WERI-Rb-1 (cell line): Measurements from ENCODE around the gene TFE3.

ENCODE experiments used
- DNase-seq: peaks from one replicate; pipeline ENCODE4 v3.0.0-alpha.2; 2020
- H3K27ac ChIP-seq: fragments of 250-450 bp; sonication (Bioruptor Pico); 2 replicates; pipeline ENCODE4 v1.5.1; 2020; ENCODE audit warnings: mild to moderate bottlenecking, moderate library complexity
- H3K27me3 ChIP-seq: fragments of 250-450 bp; sonication (Bioruptor Pico); 2 replicates; pipeline ENCODE4 v1.5.1; 2021; ENCODE audit warnings: mild to moderate bottlenecking, low read depth, moderate library complexity; ENCODE audit not compliant: insufficient read depth, severe bottlenecking
- H3K36me3 ChIP-seq: fragments of 250-450 bp; sonication (Bioruptor Pico); 2 replicates; pipeline ENCODE4 v1.5.1; 2020; ENCODE audit warnings: mild to moderate bottlenecking, moderate library complexity
- H3K4me3 ChIP-seq: 2 replicates; pipeline ENCODE4 v1.5.1; 2011; ENCODE audit warnings: low read depth, mild to moderate bottlenecking, control low read depth, low read length
- H3K9me3 ChIP-seq: fragments of 250-450 bp; sonication (Bioruptor Pico); 2 replicates; pipeline ENCODE4 v1.5.1; 2021; ENCODE audit warnings: mild to moderate bottlenecking, moderate library complexity; ENCODE audit not compliant: severe bottlenecking
- TF ChIP-seq, protein P1 (sequence below): IDR thresholded peaks from 2 replicates; pipeline ENCODE4 v1.5.1; 2011; ENCODE audit warnings: low read depth, mild to moderate bottlenecking, control low read depth, inconsistent platforms, low read length

The TFE3 gene

DNA sequence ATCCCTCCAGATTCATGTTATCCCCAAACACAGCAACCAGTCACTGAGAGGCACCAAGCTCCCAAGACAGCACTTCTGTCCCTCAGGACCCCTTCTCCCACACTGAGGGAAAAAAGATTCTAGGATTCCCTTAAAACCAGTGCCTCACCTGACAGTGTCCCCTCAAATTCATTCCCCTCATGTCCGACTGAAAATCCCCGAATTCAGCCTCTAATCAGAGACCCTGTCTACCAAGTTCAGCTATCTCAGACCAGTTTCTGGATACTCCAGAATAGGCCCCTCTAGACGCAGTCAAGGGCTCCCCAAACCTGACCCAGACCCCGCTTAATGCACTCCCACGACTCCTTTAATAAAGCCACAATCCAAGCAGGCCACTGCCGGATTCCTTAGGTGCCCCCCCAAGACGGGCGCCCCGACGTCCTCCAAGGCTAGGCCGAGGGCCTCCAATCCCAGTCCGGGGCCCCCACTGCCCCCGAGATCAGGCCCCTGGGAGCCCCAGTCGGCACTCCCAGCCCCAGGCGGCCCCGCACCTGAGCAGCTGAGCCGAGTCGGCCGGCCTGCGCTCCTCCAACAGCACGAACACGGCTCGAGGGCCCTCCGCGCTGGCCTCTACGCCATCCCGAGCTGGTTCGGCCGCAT lies 457 bp downstream of the TFE3 start:
- H3K9me3 ChIP-seq: no peaks in the 10 kb centered on the region
- H3K27ac ChIP-seq: peak overlapping the region; percentile 78
- TF ChIP-seq, protein P1, sequence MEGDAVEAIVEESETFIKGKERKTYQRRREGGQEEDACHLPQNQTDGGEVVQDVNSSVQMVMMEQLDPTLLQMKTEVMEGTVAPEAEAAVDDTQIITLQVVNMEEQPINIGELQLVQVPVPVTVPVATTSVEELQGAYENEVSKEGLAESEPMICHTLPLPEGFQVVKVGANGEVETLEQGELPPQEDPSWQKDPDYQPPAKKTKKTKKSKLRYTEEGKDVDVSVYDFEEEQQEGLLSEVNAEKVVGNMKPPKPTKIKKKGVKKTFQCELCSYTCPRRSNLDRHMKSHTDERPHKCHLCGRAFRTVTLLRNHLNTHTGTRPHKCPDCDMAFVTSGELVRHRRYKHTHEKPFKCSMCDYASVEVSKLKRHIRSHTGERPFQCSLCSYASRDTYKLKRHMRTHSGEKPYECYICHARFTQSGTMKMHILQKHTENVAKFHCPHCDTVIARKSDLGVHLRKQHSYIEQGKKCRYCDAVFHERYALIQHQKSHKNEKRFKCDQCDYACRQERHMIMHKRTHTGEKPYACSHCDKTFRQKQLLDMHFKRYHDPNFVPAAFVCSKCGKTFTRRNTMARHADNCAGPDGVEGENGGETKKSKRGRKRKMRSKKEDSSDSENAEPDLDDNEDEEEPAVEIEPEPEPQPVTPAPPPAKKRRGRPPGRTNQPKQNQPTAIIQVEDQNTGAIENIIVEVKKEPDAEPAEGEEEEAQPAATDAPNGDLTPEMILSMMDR: no peak

DNA sequence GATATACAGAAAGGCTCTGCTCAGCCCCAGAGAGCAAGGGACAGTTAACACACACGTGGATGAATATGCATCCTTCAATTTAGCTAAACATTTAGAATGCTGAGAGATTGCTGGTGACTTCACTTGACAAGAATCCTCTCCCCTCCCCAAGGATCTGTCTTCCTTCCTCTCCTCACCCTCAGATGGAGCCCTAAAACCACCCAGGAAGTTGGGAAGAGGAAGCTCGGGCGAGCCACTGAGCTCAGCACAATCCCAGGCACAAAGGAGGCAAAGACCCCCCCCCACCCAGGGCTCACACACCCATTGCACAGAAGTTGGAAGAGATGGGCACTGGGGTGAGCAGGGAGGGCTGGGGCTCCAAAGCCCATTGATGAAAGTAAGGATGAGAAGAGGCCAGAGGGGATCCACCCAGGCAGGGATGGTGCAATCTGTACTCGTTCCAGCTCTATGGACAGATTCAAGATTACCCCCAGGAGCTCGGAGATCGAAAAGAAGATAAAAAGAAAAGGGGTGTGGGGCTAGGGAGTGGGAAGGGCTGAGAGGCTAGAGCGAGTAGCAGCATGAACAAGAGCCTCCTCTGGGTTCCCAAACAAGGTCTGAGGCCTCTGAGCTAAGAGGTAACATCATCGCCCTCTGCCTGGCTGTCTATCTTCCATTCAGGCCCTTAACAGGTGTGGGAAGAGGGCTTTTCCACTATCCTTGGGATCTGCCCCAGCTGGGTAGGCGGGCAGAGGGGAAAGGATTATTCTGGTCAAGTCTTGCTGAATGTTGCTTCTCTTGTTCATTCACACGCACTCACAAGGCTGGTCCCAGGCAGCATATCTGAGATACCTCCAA lies 1.2 kb downstream of the TFE3 start:
- Histone ChIP-seq H3K36me3 (peaks cover 7% of the 10 kb centered on the region), H3K27ac (peak overlapping the region; percentile 78), H3K4me3 (peak overlapping the region; percentile 65), H3K9me3 (no peaks in the 10 kb centered on the region), H3K27me3 (peaks cover 7% of the 10 kb centered on the region)
- peak; percentile 52 for DNase-seq
- TF ChIP-seq, protein P1: no peak

More for the DNA sequence above, 457 bp downstream of the TFE3 start:
- peaks cover 6% of the 10 kb centered on the region; the same call in 1 of the 2 replicates for H3K36me3 ChIP-seq
- peaks cover 7% of the 10 kb centered on the region for H3K27me3 ChIP-seq
- no peak for DNase-seq
- peak overlapping the region; percentile 65 for H3K4me3 ChIP-seq

DNA sequence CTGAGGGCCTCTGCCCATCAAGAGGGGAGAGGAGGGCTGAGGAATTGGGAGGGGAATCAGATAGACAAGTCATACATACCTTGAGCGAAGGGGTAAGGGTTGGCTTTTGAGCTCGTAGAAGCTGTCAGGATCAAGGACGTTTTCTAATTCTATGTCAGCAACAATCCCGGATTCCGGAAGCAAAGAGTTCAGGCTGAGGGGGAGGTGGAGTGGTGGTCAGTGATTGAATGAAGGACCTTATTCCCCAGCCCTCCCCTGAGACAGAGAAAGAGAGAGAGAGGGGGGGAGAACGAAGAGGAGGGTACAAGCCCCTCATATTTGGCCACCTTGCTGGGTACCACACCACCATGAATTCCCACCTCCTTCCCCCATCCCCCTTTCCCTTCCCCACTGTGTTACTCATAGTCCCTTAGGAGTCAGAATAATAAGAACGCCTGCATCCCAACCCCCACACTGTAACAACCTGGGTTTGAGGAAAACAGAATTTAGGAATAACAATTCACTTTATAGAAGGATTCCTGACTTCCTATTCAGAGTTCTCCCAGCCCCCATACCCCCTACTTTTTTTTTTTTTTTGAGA lies 2.7 kb downstream of the TFE3 start:
- Histone ChIP-seq H3K4me3 (no peak overlapping the region), H3K9me3 (no peaks in the 10 kb centered on the region), H3K27me3 (peaks cover 5% of the 10 kb centered on the region), H3K27ac (no peak overlapping the region), H3K36me3 (peaks cover 13% of the 10 kb centered on the region)
- TF ChIP-seq, protein P1: no peak
- no peak for DNase-seq

DNA sequence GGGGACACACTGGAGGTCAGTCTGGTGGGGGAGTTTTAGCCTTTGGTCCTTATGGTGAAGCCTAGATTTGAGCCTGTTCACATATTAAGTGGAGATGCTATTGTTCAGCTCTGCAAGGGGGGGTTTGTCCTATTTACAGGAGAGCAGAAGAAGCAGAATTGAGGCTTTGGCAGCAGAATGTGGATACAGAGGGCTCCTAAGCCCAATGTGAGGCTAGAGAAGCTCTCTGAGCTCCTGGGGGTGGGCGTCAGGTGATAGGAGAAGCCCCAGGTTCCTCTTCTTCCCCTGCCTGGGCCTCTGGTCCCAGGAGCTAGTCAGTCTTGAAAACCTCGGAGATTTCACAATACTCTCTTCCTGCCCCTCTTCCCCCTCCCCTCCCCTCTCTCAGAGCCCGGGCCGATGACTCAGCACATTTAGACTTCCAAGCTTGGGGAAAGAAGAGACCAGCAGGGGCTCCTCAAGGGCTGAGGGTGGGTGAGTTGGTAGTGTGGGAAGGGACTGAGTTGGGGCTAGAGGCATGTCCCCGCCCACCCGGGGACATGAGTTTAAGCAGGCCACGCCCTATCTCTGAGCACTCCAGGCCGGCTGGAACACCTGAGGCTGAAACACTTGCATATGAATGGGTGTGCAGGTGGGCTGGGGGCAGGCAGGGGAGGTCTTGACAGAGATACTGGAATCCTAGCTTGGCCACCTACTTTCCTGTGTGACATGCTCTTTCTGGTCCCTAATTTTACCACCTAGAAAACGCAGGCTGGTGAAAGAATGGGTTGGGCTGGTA lies 3.4 kb downstream of the TFE3 start:
- Histone ChIP-seq H3K27me3 (peaks cover 5% of the 10 kb centered on the region), H3K4me3 (no peak overlapping the region), H3K36me3 (peaks cover 13% of the 10 kb centered on the region), H3K27ac (no peak overlapping the region; the same call in 1 of the 2 replicates), H3K9me3 (no peaks in the 10 kb centered on the region)
- DNase-seq: peak; percentile 67
- TF ChIP-seq, protein P1: no peak

DNA sequence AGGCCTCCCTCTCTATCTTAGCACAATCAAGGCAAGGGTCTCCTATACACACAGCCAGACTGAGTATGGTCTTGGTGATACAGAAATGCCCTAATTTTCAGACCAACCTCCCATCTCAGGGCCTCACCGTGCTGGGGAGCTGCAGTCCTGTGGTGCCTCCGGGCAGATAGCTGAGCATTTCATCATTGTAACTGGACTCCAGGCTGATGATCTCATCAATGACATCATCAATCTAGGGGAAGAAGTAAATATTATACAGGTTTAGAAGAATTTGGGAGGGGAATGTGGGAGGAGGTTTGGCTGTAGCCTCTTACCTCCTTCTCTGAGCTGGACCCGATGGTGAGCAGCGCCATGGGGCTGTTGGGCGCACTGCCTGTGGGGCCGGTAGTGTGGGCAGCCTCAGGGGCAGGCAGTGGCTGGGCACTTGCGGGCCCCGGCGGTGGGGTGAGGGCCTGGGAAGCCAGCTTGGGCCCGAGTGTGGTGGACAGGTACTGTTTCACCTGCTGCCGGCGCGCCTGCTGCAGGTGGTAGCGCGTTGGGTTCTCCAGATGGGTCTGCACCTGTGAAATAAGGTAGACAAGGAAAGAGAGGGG lies 5.2 kb downstream of the TFE3 start:
- H3K36me3 ChIP-seq: peaks cover 15% of the 10 kb centered on the region

More for the DNA sequence above, 5.2 kb downstream of the TFE3 start:
- Histone ChIP-seq H3K27me3 (peaks cover 2% of the 10 kb centered on the region), H3K9me3 (no peaks in the 10 kb centered on the region), H3K27ac (no peak overlapping the region), H3K4me3 (no peak overlapping the region)
- no peak for DNase-seq
- TF ChIP-seq, protein P1: no peak
